Measurements from ENCODE around the gene GSK3B. TPM values are rescaled to one million over a fixed set of nuclear protein-coding genes. Genes with fewer than 3 reads are reported as not detected.

Gene GSK3B
- total RNA-seq, 1 experiment from 2014 or later: 56.5 TPM

DNA sequence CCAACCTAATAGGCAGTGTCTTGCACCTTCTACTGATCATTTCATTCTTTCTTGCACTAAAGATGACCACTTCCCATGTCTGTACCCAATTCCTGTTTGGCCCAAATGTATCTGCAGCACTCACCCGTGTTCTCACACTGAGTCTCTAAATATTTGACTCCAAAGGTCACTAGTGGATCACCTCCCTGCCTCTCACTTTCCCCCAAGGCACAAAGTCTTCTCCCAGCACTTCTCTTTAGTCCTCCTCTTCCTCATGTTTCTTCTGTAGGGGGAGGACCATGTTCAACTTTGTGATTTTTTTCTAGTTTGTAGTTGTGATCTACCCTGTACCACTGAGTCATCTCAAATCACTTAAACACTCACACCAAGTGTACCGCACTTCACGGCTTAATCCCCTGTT is 298.4 kb downstream of the GSK3B start:
- H2BK15ac ChIP-seq (ENCODE audit: low read depth, low read length): no peak overlapping the region
- no peaks in the 10 kb centered on the region for H3K23me2 ChIP-seq (ENCODE audit: insufficient read length, low read depth, low read length, poor library complexity, severe bottlenecking)
- H2AFZ ChIP-seq (ENCODE audit: low read length): no peak overlapping the region
- H3K56ac ChIP-seq (ENCODE audit: insufficient read length, low read depth, low read length): no peak overlapping the region
- H3K4me1 ChIP-seq (ENCODE audit: insufficient read depth, low read length): peaks cover 3% of the 10 kb centered on the region; the same call in 1 of the 2 replicates
- no peak overlapping the region for H3K4me2 ChIP-seq (ENCODE audit: insufficient read depth, insufficient read length, low read length)
- H3T11ph ChIP-seq (ENCODE audit: low read length): no peak overlapping the region
- TF ChIP-seq, protein P1, sequence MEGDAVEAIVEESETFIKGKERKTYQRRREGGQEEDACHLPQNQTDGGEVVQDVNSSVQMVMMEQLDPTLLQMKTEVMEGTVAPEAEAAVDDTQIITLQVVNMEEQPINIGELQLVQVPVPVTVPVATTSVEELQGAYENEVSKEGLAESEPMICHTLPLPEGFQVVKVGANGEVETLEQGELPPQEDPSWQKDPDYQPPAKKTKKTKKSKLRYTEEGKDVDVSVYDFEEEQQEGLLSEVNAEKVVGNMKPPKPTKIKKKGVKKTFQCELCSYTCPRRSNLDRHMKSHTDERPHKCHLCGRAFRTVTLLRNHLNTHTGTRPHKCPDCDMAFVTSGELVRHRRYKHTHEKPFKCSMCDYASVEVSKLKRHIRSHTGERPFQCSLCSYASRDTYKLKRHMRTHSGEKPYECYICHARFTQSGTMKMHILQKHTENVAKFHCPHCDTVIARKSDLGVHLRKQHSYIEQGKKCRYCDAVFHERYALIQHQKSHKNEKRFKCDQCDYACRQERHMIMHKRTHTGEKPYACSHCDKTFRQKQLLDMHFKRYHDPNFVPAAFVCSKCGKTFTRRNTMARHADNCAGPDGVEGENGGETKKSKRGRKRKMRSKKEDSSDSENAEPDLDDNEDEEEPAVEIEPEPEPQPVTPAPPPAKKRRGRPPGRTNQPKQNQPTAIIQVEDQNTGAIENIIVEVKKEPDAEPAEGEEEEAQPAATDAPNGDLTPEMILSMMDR (conservative IDR thresholded peaks at IDR 0.05): no peak
- Mint-ChIP-seq H3K9me3 (no peaks in the 10 kb centered on the region), H3K4me1 (peaks cover 14 to 19% of the 10 kb centered on the region in 2 experiments), H3K27ac (no peak overlapping the region), H3K27me3 (ENCODE audit: low read depth) (no peaks in the 10 kb centered on the region), H3K4me3 (no peak overlapping the region), H3K36me3 (ENCODE audit: insufficient read depth in 1 of 3, low read depth in 3 of 3) (no peaks in the 10 kb centered on the region; a peak in 1 of 7 replicates)
- H2BK5ac ChIP-seq (ENCODE audit: insufficient read length, low read length): no peak overlapping the region
- no peaks in the 10 kb centered on the region for H3K79me1 ChIP-seq (ENCODE audit: insufficient read depth, low read depth, low read length, poor library complexity, severe bottlenecking)
- no peak overlapping the region for H3K27ac ChIP-seq (ENCODE audit: insufficient read length, low read depth, low read length)
- H3K9me3 ChIP-seq (ENCODE audit: control insufficient read depth, low read depth, low read length): no peaks in the 10 kb centered on the region
- H3K23ac ChIP-seq (ENCODE audit: insufficient read length, low read depth, low read length): no peak overlapping the region
- H4K8ac ChIP-seq (replicated peaks; ENCODE audit: insufficient read length, low read depth, low read length): no peak overlapping the region
- H4K20me1 ChIP-seq (ENCODE audit: control insufficient read depth, insufficient read depth, insufficient read length): no peaks in the 10 kb centered on the region
- H2BK120ac ChIP-seq (ENCODE audit: low read depth, low read length, poor library complexity, severe bottlenecking): no peak overlapping the region
- no peak overlapping the region for H3K18ac ChIP-seq (ENCODE audit: insufficient read length, low read depth, low read length)
- no peak overlapping the region for H3K14ac ChIP-seq (ENCODE audit: insufficient read depth, low read length)
- no peak overlapping the region for H4K5ac ChIP-seq (ENCODE audit: insufficient read length, low read depth, low read length)
- no peak for DNase-seq
- H2AK5ac ChIP-seq (ENCODE audit: insufficient read length, low read length): no peak overlapping the region
- no peak overlapping the region for H4K91ac ChIP-seq (ENCODE audit: insufficient read length, low read depth, low read length)
- H2BK12ac ChIP-seq (ENCODE audit: insufficient read length, low read depth, low read length): no peak overlapping the region
- no peaks in the 10 kb centered on the region for H3K79me2 ChIP-seq (ENCODE audit: insufficient read depth, low read length)
- no peak overlapping the region for H3K9ac ChIP-seq (ENCODE audit: extremely low read depth, insufficient read length, low read length)
- H3K27me3 ChIP-seq (ENCODE audit: insufficient read depth, low read length): no peaks in the 10 kb centered on the region
- no CpG with 5 or more reads among the region's 3 CpGs for WGBS (ENCODE audit: extremely low coverage, insufficient read length, low lambda C conversion rate)
- H2BK20ac ChIP-seq (ENCODE audit: low read depth, low read length, poor library complexity, severe bottlenecking): no peak overlapping the region
- H3K4ac ChIP-seq (ENCODE audit: low read depth, low read length): no peak overlapping the region
